NCI-H2227 (cell line): ENCODE measurements around the gene SMARCD1.
"Not testable (repeated sequence)": the region's sequence is repeated elsewhere in the genome, so short reads cannot be mapped to it uniquely, and the experiment has no call there.

ENCODE experiments used
- DNase-seq: peaks from one replicate; lab custom pipeline; 2025; ENCODE audit not compliant: unreplicated experiment; lab: John Stamatoyannopoulos, UW

Gene SMARCD1

GRCh38 chr12:50132505-50133135 lies 47.5 kb downstream of the SMARCD1 start:
- DNase-seq, result peak; percentile 38

- DNase-seq, result no peak
Measured at GRCh38 chr12:50142993-50143392, 57.9 kb downstream of the SMARCD1 start.

GRCh38 chr12:50145439-50145838 lies 60.3 kb downstream of the SMARCD1 start:
- no peak for DNase-seq

GRCh38 chr12:50147281-50147680 lies 62.1 kb downstream of the SMARCD1 start:
- no peak for DNase-seq

GRCh38 chr12:50148011-50148410 lies 62.9 kb downstream of the SMARCD1 start:
- DNase-seq, result not testable (repeated sequence)

- no peak for DNase-seq
Measured at GRCh38 chr12:50149311-50149710, 64.2 kb downstream of the SMARCD1 start.
